ENCODE results near the gene APC2.
A peak's percentile ranks its signal among the peaks of the same experiment; 100 is the strongest.

The APC2 gene

DNA sequence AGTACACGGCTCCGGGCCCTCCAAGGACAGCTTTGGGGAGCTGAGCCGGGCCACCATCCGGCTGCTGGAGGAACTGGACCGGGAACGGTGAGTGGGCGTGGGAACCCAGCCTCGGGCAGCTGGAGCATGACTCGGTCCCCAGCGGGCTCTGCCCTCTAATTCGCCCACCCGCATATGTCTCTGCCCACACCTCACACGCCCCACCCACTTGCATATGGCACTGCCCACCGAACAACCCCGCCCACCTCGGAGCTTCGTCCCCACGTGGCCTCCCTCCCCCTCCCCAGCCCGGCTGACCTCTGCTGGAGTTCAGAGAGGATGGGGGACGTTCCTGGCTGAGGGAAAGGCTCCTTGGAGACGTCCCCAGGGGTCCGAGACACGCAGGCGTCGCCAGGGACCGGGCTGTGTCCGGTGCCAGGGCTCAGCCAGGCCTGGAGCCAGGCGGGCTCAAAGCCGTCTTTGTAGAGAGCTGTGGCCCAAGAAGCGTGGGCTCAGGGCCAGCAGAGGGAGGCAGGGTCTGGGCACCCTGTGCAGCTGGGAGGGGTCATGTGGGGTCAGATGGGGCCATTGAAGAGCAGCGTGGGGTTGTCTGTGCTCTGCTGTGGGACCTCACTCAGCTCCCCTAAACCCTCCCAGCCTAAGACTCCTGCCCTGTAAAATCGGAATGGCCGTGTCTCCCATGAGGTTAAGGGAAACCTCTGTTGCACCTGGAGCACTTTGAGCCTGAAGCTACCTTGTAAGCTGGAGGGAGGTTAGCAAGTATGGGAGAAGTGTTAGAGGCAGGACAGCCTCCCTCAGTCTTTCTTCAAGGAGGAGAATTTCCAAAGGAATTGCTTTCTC, 3.8 kb downstream of the APC2 start:
- in situ Hi-C loops (cut with MboI; ENCODE audit: low sequenced_read_pairs, unreplicated experiment): no loop called here
- TF ChIP-seq, protein P1, sequence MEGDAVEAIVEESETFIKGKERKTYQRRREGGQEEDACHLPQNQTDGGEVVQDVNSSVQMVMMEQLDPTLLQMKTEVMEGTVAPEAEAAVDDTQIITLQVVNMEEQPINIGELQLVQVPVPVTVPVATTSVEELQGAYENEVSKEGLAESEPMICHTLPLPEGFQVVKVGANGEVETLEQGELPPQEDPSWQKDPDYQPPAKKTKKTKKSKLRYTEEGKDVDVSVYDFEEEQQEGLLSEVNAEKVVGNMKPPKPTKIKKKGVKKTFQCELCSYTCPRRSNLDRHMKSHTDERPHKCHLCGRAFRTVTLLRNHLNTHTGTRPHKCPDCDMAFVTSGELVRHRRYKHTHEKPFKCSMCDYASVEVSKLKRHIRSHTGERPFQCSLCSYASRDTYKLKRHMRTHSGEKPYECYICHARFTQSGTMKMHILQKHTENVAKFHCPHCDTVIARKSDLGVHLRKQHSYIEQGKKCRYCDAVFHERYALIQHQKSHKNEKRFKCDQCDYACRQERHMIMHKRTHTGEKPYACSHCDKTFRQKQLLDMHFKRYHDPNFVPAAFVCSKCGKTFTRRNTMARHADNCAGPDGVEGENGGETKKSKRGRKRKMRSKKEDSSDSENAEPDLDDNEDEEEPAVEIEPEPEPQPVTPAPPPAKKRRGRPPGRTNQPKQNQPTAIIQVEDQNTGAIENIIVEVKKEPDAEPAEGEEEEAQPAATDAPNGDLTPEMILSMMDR (IDR thresholded peaks at IDR 0.05; ENCODE audit: borderline replicate concordance, control extremely low read depth, extremely low read depth, insufficient read depth, missing control alignments): no peak
- DNase-seq (ENCODE audit: low spot score): no peak

DNA sequence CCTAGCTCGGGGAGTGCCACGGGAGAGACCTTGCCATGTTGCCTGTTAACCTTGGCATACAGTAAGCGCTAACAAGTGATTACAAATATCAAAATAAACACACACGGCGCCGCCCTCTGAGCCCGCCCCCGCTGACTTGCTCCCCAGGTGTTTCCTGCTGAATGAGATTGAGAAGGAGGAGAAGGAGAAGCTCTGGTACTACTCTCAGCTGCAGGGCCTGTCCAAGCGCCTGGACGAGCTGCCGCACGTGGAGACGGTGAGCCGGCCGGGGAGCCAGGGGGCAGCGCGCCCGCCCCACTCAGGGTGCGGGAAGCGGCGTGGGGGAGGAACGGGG, 5.0 kb downstream of the APC2 start:
- TF ChIP-seq, protein P1 (IDR thresholded peaks at IDR 0.05; ENCODE audit: borderline replicate concordance, control extremely low read depth, extremely low read depth, insufficient read depth, missing control alignments): no peak
- no peak for DNase-seq (ENCODE audit: low spot score)
- in situ Hi-C loops (cut with MboI; ENCODE audit: low sequenced_read_pairs, unreplicated experiment): no loop called here

DNA sequence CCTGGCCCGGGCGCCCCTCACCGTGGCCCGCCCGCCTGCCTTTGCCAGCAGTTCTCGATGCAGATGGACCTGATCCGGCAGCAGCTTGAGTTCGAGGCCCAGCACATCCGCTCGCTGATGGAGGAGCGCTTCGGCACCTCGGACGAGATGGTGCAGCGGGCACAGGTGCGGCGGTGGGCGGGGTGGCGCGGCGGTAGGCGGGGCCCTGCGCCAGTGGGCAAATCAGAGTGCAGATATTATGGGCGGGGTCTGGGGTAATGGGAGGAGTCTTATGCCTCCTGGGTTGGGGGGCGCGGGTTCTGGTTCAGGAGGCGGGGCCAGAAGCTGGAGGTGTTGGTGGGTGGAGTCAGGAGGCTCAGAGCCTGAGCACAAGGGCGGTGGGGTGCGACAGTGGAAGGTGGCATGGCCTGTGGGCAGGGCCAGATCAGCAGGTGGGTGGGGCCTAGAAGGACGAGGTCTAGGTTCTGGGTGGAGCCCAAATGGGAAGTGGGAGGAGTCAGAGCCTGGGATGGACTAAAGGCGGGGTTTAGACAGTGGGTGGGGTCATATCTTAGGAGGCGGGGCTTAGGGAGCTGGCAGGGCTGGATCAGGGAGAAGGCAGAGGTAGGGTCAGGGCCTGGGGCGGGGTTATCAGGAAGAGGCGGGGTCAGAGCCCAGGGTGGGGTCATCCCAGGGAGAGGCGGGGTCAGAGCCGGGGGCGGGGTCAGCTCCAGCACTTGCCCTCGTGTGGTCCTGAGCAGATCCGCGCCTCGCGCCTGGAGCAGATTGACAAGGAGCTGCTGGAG, 5.6 kb downstream of the APC2 start:
- in situ Hi-C loops (cut with MboI; ENCODE audit: low sequenced_read_pairs, unreplicated experiment): no loop called here
- TF ChIP-seq, protein P1 (IDR thresholded peaks at IDR 0.05; ENCODE audit: borderline replicate concordance, control extremely low read depth, extremely low read depth, insufficient read depth, missing control alignments): no peak
- DNase-seq (ENCODE audit: low spot score): peak; percentile 84

DNA sequence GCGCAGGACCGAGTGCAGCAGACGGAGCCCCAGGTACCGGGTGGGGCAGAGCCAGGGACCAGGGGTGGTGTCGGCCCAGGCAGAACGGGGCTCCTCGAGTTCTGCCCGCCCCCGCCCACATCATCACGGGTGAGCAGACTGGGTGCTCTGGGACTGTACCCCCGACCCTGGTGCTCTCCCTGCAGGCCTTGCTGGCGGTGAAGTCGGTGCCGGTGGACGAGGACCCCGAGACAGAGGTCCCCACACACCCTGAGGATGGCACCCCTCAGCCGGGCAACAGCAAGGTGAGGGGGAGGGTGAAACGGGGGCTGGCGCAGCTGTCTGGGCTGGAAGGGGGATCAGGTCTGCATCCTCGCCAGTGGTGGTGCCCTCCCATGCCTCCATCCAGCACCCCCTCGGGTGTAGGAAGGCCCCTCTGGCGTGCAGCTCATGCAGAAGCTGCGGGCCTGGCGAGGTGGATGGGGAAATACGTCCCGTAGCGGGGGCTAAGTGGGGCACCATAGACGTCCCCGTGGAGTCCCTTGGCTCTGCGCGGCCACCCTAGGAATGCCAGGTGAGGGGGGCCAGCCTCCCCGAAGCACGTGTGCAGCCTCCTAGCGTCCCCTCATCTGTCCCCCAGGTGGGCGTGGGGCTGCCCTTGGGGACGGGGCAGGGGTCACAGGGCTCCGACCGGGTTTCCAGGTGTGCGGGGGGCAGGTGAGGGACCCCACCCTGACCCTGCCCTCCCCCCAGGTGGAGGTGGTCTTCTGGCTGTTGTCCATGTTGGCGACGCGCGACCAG, 6.4 kb downstream of the APC2 start:
- DNase-seq (ENCODE audit: low spot score): no peak
- in situ Hi-C loops (cut with MboI; ENCODE audit: low sequenced_read_pairs, unreplicated experiment): no loop called here
- TF ChIP-seq, protein P1 (IDR thresholded peaks at IDR 0.05; ENCODE audit: borderline replicate concordance, control extremely low read depth, extremely low read depth, insufficient read depth, missing control alignments): no peak

DNA sequence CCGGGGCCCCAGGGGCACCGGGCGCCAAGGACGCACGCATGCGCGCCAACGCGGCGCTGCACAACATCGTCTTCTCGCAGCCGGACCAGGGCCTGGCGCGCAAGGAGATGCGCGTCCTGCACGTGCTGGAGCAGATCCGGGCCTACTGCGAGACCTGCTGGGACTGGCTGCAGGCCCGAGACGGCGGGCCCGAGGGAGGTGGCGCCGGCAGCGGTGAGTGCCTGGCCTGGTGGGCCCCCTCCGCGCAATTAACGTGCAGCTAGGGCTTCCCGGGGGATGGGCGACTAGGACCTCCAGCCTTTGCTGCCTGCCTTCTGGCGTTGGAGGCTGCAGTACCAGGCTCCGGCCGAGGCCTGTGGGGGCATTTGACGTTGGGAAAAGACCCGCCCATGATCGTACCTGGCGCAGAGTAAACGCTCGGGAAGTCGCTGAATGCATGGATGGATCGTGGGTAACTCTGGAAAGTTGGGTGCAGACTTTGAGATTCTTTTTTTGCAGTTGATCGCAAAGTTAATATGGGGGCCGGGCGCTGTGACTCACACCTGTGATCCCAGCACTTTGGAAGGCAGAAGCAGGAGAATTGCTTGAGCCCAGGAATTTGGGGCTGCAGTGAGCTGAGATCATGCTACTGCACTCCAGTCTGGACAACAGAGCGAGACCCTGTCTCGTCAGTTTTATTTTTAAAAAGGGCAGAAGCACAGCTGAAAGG, 7.3 kb downstream of the APC2 start:
- DNase-seq (ENCODE audit: low spot score): no peak
- in situ Hi-C loops (cut with MboI; ENCODE audit: low sequenced_read_pairs, unreplicated experiment): no loop called here
- TF ChIP-seq, protein P1 (IDR thresholded peaks at IDR 0.05; ENCODE audit: borderline replicate concordance, control extremely low read depth, extremely low read depth, insufficient read depth, missing control alignments): no peak

DNA sequence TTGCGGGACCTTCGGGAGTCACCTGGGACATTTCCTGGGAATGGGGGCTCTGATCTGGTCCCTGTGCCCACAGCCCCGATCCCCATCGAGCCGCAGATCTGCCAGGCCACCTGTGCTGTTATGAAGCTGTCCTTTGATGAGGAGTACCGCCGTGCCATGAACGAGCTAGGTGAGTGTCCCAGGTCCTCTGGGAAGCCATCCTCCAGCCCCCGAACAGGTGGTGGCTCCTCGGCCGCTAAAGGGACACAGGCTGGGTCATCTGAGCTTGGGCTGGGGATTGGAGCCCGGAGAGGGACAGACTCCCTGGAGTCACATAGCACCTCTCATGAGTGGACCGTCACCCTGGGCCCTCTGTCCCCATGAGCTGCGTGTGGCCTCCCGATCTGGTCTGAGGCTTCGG, 8.0 kb downstream of the APC2 start:
- in situ Hi-C loops (cut with MboI; ENCODE audit: low sequenced_read_pairs, unreplicated experiment): no loop called here
- TF ChIP-seq, protein P1 (IDR thresholded peaks at IDR 0.05; ENCODE audit: borderline replicate concordance, control extremely low read depth, extremely low read depth, insufficient read depth, missing control alignments): no peak
- no peak for DNase-seq (ENCODE audit: low spot score)

All from GM13976 (cell line).